ENCODE measurements around the gene OSBPL2.

Gene OSBPL2

GRCh38 chr20:62293111-62293784 lies 54.9 kb downstream of the OSBPL2 start:
- TF ChIP-seq CREB1 (IDR thresholded peaks at IDR 0.05; ENCODE audit: low read depth) (no peak), TAF1 (IDR thresholded peaks at IDR 0.05; ENCODE audit: low read depth) (no peak), NFIC (IDR thresholded peaks at IDR 0.05) (no peak)
- TF ChIP-seq, protein P1, sequence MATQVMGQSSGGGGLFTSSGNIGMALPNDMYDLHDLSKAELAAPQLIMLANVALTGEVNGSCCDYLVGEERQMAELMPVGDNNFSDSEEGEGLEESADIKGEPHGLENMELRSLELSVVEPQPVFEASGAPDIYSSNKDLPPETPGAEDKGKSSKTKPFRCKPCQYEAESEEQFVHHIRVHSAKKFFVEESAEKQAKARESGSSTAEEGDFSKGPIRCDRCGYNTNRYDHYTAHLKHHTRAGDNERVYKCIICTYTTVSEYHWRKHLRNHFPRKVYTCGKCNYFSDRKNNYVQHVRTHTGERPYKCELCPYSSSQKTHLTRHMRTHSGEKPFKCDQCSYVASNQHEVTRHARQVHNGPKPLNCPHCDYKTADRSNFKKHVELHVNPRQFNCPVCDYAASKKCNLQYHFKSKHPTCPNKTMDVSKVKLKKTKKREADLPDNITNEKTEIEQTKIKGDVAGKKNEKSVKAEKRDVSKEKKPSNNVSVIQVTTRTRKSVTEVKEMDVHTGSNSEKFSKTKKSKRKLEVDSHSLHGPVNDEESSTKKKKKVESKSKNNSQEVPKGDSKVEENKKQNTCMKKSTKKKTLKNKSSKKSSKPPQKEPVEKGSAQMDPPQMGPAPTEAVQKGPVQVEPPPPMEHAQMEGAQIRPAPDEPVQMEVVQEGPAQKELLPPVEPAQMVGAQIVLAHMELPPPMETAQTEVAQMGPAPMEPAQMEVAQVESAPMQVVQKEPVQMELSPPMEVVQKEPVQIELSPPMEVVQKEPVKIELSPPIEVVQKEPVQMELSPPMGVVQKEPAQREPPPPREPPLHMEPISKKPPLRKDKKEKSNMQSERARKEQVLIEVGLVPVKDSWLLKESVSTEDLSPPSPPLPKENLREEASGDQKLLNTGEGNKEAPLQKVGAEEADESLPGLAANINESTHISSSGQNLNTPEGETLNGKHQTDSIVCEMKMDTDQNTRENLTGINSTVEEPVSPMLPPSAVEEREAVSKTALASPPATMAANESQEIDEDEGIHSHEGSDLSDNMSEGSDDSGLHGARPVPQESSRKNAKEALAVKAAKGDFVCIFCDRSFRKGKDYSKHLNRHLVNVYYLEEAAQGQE (IDR thresholded peaks at IDR 0.05; ENCODE audit: low read depth) = no peak

DNA sequence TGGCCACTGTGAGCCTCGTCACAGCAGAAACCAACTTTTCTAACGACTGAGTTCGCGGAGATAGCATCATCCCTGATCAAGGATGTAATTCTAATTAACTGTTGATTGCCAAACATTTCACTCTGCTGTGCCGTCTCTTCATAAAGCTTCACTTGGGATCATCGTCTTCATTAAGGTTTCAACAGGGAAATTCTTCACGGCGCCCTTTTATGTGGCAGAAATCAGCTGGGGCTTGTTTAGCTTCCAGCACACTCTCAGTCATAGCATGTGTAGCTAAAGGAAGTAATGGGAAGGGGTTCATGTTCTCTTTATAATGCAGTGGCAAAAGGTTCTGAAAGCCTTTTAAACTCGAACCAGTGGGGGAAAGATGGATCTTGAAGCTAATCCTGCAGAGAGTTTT lies 55.6 kb downstream of the OSBPL2 start:
- TF ChIP-seq RAD21 (IDR thresholded peaks at IDR 0.05; ENCODE audit: low read depth) (no peak), ZBTB7A (IDR thresholded peaks at IDR 0.05; ENCODE audit: low read depth) (no peak), FOXM1 (IDR thresholded peaks at IDR 0.05; ENCODE audit: borderline replicate concordance, low read depth) (no peak), CREB1 (IDR thresholded peaks at IDR 0.05; ENCODE audit: low read depth) (no peak), YY1 (IDR thresholded peaks at IDR 0.05; ENCODE audit: low read depth) (no peak), TEAD4 (IDR thresholded peaks at IDR 0.05) (no peak), USF1 (IDR thresholded peaks at IDR 0.05) (no peak), EP300 (IDR thresholded peaks at IDR 0.05; ENCODE audit: borderline replicate concordance) (no peak), CEBPB (IDR thresholded peaks at IDR 0.05) (no peak), EGR1 (IDR thresholded peaks at IDR 0.05) (no peak)

DNA sequence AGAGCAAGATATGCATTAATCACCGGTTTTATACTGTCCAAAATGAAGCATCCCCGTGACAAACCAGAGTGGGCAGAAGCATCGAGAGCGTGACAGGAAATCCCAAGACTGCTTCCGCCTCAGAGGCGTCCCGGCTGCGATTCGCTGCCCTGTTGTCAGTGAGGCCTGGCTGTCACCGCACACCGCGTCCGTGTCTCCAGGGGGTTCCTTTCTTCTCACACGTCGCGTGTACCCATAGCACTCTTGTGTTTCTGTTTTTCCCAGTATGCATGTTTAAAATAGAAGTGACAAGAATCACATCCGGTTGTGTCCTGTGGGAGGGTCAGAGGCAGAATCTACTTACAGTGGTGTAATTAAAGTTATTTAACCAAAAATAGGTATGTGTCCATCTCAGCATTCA lies 56.2 kb downstream of the OSBPL2 start:
- TF ChIP-seq, protein P1 (IDR thresholded peaks at IDR 0.05; ENCODE audit: low read depth) = no peak
- TF ChIP-seq USF1 (IDR thresholded peaks at IDR 0.05) (no peak), TCF12 (IDR thresholded peaks at IDR 0.05; ENCODE audit: low read depth) (no peak), CEBPB (IDR thresholded peaks at IDR 0.05) (no peak), TAF1 (IDR thresholded peaks at IDR 0.05; ENCODE audit: low read depth) (no peak), EP300 (IDR thresholded peaks at IDR 0.05; ENCODE audit: borderline replicate concordance) (no peak), YY1 (IDR thresholded peaks at IDR 0.05; ENCODE audit: low read depth) (no peak), RAD21 (IDR thresholded peaks at IDR 0.05; ENCODE audit: low read depth) (no peak), ZBTB7A (IDR thresholded peaks at IDR 0.05; ENCODE audit: low read depth) (no peak), CREB1 (IDR thresholded peaks at IDR 0.05; ENCODE audit: low read depth) (no peak), NFIC (IDR thresholded peaks at IDR 0.05) (no peak)

GRCh38 chr20:62296724-62297448 lies 58.6 kb downstream of the OSBPL2 start:
- TF ChIP-seq, protein P1 (IDR thresholded peaks at IDR 0.05; ENCODE audit: low read depth) = no peak
- TF ChIP-seq EGR1 (IDR thresholded peaks at IDR 0.05) (no peak), YY1 (IDR thresholded peaks at IDR 0.05; ENCODE audit: low read depth) (no peak), FOXM1 (IDR thresholded peaks at IDR 0.05; ENCODE audit: borderline replicate concordance, low read depth) (no peak), MAX (IDR thresholded peaks at IDR 0.05) (no peak), USF1 (IDR thresholded peaks at IDR 0.05) (no peak), EP300 (IDR thresholded peaks at IDR 0.05; ENCODE audit: borderline replicate concordance) (no peak), CREB1 (IDR thresholded peaks at IDR 0.05; ENCODE audit: low read depth) (no peak), CEBPB (IDR thresholded peaks at IDR 0.05) (no peak), TEAD4 (IDR thresholded peaks at IDR 0.05) (no peak), RAD21 (IDR thresholded peaks at IDR 0.05; ENCODE audit: low read depth) (no peak), TAF1 (IDR thresholded peaks at IDR 0.05; ENCODE audit: low read depth) (no peak), TCF12 (IDR thresholded peaks at IDR 0.05; ENCODE audit: low read depth) (no peak), ZBTB7A (IDR thresholded peaks at IDR 0.05; ENCODE audit: low read depth) (no peak)

All from Ishikawa (cell line).